ENCODE results near the gene CCDC88A.
A peak's percentile ranks its signal among the peaks of the same experiment; 100 is the strongest.

The CCDC88A gene

DNA sequence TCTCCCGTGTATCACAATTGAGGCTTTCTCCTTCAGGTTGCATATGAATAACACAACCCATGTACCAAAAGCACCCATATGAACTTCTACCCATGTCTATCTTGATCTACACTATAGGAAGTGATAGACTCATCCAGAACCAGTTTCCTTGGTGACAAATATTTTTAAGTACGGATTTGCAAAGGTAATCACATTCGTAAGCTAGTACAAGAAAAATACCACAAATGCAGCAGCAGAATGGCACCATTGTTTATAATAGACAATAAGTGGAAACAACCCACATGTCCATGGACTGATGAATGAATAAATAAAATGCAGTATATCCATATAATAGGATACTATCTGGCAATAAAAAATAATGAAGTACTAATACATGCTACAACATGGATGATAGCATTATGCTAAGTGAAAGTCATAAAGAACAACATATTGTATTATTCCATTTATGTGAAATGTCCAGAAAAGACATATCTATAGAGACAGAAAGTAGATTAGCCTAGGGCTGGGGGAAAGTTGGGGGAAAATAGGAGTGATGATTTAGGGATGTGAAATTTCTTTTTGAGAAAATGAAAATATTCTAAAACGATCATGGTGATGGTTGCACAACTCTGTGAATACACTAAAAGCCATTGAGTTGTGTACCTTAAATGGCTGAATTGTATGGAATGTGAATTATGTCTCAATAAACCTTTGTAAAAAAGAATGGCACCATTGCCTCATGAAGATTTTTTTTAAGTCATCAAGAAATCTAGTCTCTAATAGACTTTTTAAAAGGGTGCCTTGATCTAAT, 3.4 kb upstream of the CCDC88A start:
- DNase-seq (ENCODE audit: low read depth): no peak

DNA sequence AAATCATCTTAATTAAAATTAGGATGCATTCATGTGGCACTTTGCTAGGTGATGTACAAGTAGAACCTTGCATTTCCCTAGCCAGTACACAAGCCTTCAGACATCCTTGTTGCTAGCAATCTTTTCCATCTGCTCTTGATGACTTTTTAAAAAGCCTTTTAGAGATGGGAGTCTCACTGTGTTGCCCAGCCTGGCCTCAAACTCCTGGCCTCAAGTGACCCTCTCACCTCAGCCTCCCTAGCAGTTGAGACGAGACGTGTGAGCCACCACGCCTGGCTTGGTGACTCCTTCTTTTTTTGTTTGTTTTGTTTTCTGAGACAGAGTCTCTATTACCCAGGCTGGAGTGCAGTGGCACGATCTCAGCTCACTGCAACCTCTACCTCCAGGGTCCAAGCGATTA, 1.7 kb upstream of the CCDC88A start:
- no peak for DNase-seq (ENCODE audit: low read depth)

DNA sequence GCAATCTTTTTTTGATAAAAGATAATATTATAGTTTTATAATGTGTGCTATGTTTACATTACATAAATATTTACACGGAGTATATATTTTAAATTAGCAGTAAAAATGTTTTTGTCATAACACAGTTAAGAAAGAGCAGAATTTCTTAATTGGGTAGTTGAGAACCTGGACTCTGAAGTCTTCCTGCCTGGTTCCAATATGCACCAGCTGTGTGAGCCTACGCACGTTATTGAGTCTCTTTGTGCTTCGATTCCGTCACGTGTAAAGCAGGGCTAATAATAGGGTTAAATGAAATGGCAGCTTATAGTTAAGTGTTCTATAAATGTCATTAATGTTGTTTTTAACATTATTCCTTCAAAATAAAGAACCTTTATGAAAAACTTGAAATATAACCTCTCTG, 1.2 kb upstream of the CCDC88A start:
- no peak for DNase-seq (ENCODE audit: low read depth)

DNA sequence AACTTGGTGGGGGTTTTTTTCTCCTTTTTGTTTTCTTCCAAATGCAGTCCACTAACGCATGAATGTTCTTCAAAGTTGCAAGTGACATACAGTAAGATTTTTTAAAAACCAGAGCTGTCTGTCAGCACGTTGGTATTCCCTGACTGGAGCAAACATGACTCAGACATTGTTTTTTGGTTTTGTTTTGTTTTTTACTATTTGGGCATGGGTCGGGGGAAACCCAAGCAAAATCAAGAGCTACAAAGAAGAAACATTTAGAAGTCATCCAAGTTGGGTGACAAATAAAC, 726 bp upstream of the CCDC88A start:
- DNase-seq (ENCODE audit: low read depth): no peak

DNA sequence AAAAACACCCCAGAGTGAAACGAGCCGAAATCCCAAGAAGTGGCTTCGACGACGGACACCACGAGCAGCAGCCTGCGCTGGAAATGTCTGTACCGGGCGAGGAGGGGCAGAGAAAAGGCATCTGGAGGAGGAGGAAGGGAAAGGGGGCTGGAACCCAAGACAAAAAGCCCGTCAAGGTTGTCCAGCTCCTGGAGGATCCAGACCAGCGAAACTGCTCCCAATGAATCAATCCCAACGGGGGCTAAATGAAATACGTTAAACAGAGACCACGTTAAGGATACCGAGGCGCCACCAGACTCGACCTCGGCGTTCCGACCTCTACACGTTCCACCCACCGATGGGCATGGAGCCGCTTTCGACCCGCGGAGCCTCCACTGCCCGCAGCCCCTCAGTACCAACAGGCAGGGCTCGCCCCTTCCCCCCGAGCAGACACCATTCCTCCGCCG, 400 bp downstream of the CCDC88A start:
- no peak for DNase-seq (ENCODE audit: low read depth)

DNA sequence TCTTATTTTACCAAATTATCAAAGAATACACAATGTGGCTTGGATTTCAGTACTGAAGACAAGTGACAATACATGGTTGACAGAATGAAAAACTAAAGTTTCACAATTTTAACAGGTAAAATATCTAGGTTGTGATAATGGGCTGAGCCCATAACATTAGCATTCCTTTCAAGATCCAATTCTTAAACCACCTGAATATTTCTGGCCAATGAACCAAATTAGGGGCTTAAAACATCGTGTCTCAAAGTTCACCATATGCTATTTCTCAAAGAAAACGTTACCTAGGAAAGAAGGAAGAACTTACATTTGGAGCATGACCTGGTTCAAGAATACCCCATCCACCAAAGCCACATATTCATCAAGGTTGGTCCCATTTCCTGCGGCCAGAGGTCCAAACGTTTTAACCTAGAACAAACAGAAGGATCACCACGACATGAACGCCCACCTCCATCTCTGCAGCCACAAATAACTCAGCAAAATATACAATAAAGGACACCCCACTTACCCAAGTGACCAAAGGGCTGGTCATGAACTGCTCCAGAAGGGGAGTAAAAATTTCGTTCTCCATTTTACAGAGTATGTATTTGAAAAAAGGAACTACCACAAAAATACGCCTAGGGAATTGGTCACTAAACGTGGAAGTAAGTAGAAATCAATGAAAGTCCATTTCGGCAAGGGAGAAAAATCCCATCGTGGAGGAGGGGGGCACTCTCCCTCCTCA, 984 bp downstream of the CCDC88A start:
- DNase-seq (ENCODE audit: low read depth): no peak

DNA sequence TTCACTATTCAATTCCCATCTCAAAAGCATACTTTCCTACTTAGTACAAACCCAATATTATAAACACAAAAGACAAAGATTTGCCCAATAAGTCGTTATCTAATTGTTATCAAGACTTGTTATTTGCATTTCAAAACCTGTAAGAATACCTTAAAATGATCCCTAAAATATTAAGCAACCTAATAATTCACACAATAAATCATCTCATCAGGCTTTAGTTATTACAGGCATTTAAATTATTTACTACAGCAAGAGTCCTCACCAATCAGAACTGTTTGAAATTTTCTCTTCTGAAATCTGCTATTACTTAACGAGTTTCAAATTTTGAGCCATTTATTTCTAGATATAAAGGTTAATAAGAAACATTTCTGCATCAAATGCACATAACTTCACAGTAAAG, 1.6 kb downstream of the CCDC88A start:
- no peak for DNase-seq (ENCODE audit: low read depth)

DNA sequence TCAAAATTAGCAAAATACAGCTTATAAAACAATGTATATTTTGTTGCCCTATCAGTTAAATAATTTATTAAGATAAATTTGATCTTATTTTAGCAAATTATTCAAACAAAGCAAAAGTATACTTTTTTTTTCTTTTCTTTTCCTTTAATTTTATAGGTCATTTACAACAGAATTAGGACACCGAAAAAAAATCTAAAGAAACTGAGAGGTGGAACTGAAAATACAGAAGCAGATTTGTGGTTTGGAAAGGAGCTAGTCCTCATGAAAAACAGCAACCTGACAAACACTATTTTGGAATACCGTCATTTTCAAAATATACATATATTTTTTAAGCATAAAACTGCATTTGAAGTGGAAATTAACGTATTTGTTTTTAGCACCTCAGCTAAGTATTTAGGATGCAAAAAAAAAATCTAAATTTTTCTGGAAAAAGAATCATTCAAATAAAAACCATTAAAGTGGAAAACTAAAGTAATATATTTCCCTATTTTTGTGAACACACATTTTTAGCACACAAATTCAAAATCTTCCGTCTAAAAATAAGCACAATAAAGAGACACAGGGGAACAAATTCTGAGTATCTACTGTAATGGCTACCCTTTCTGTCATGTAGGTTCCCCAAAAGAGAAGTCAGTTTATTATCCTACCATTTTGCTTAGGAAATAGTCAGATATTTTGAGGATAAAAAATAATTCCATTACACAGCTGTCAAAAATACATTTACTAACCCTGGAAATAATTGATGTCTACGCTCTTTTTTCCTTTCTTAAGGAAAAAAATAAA, 2.7 kb downstream of the CCDC88A start:
- no peak for DNase-seq (ENCODE audit: low read depth)

DNA sequence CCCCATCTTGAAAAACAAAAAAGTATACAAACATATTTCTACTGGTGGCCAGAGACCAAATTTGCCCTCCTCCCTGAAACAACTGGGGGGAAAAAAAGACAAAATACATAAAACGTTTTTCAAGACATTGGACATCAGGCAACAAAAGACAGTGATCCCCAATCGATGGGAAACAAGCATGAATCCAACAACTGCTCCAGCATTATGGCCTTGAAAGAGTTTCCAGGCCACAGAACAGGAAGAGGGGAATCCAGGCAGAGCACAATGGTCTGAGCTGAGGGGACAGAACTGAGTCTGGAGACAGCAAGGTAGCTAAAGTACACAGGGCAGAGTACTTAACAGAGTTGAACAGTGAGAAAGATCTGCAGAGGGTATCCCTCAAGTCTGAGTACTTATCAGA, 4.4 kb downstream of the CCDC88A start:
- DNase-seq (ENCODE audit: low read depth): no peak

DNA sequence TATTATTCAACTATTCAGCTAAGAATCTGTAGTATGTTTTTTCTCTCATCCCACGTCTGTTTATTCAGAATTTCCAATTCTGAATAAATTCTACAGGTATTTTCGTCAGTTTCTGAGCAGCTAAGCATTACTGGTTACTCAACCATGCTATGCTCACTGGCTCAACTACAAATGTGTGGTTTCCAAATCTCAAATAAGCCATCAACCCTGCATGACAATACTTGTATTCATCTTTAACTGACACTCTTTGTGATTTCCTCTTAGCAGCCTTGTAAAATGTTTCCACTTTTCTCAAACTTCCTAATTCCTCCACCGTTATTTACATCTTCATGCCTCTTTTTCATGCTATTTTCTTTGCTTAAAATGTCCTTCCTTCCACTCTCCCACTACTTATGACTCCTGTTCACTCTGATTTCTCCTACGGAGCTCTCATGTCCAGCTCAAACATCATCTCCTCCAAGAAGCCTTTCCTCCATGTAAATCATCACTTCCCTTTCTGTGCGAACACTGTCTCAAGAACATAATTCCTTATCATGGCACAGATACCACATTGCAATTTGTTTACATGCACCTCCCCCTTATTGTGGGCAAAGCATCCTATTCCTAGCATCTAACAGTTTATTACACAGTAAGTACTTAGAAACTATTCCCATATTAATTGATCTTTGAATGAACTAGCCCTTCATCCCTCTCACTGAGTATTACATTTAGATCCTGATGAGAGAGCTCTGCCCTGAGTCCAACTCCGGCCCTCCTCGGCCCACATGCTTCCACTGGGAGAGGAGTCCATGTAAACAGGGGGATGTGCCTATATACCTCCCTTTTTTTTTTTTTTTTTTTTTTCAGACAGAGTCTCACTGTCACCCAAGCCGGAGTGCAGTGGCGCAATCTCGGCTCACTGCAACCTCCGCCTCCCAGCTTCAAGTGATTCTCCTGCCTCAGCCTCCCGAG, 10.5 kb downstream of the CCDC88A start:
- peak; percentile 68 for DNase-seq (ENCODE audit: low read depth)

DNA sequence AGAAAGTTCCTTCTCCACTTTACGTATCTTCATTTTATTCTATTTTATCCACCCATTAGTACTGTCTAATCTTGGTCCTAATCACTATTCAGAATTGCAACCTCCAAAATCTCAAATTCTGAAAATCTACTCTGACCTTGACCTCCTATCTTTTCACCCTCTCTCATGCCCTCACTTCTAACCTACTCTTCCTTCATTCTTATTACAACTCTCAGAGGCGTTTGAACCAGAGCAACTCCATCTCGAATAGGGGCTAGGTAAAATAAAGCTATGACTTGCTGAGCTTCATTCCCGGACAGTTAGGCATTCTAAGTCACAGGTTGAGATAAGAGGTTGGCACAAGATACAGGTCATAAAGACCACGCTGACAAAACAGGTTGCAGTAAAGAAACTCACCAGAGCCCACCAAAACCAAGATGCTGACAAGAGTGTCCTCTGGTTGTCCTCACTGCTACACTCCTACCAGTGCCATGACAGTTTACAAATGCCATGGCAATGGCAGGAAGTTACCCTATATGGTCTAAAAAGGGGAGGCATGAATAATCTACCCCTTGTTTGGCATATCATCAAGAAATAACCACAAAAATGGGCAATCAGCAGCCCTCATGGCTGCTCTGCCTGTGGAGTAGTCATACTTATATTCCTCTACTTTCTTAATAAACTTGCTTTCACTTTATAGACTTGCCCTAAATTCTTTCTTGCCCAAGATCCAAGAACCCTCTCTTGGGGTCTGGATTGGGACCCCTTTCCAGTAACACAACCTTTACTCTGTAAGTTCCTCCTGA, 11.4 kb downstream of the CCDC88A start:
- no peak for DNase-seq (ENCODE audit: low read depth)

DNA sequence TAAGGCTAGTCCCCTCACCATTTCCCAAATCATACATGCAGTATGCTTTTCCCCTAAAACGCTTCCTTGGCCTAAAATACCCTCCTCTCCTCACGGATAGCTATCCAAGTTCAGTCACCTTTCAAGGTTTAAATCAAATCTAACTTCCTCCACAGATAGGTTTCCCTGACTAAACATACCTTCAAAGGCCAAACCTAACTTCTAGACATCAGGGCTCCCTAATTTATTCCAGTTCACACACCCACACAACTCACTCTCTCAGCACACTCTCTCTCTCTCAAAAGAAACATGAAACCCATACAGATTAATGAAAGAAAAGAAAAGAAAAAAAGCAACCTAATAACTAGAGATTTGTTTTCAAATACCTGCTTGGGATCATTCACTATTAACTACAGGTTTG, 14.5 kb downstream of the CCDC88A start:
- DNase-seq (ENCODE audit: low read depth): no peak

DNA sequence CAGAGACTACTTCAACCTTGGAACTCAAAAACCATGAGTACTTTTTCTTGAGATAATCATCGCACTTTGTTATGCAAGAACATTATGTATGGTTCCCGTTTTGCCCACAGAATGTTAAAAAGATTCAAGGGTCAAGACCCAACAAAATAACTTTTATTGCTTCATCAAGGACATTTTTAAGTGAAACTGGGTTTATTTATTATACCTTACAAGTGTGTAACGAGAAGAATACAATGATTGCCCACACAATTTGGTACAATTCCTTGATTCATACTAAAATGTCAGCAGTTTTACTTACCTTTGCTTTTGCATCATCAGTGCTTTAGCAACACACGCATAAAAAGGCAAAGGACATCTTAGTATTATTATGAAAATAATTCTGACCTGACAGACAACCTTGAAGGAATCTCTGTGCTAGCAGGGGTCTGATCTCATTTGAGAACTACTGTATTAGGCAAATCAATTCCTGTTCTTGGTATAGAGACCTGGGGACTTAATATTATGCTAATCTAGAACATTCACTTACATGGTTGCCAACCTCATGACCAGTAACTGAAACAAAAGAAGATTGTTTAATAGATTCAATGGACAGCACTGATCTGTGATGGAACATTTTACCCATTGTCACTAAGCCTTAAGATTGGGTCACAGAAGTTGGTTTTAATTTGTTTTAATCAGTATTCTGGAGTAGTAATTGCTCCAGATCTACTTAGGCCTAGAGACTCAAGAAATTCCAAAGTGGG, 16.2 kb downstream of the CCDC88A start:
- DNase-seq (ENCODE audit: low read depth): no peak

DNA sequence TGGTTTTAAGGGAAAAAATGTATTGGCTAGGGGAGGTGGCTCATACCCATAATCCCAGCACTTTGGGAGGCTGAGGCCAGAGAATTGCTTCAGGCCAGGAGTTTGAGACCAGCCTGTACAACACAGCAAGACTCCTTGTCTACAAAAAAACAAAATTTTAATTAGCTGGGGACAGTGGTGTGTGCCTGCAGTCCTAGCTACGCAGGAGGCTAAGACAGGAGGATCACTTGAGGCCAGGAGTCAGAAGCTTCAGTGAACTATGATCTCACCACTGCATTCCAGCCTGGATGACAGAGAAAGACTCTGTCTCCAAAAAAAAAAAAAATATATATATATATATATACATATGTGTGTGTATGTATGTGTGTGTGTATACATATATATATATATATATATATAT, 18.5 kb downstream of the CCDC88A start:
- DNase-seq (ENCODE audit: low read depth): no peak

DNA sequence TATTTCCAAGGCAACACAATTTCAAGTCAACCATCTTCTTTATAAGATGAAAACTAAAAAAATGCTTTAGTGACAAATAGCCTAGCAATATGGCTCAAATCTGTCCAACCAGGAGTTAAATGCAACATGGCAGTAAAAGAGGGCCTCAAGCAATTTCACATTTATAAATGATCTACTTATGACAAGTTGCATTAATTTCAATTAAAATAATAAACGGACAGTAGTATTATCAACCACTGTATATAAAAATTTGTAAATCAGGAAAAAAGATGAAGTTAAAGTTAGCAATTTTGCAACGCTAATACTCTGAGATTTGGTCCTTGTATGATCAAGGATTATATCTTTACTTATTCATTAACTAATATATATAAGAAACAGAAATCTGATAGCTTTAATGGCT, 19.3 kb downstream of the CCDC88A start:
- no peak for DNase-seq (ENCODE audit: low read depth)

DNA sequence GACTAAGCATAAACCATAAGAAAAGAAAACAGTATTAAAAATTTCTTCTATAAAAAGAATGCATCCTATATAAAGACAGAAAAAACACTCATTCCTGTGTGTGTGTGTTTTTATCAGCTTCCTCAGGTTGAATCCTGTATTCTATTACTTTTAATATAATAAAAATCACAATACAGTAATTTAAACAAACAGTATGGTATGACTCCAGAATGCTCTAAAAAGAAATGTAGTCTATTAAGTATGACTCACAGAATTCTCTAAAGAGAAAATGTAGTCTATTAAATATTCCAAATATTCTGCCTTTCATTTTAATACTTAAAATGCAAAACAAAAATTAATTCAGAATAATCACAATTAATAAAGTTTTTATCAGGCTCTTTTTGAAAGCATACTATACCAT, 19.8 kb downstream of the CCDC88A start:
- DNase-seq (ENCODE audit: low read depth): no peak

DNA sequence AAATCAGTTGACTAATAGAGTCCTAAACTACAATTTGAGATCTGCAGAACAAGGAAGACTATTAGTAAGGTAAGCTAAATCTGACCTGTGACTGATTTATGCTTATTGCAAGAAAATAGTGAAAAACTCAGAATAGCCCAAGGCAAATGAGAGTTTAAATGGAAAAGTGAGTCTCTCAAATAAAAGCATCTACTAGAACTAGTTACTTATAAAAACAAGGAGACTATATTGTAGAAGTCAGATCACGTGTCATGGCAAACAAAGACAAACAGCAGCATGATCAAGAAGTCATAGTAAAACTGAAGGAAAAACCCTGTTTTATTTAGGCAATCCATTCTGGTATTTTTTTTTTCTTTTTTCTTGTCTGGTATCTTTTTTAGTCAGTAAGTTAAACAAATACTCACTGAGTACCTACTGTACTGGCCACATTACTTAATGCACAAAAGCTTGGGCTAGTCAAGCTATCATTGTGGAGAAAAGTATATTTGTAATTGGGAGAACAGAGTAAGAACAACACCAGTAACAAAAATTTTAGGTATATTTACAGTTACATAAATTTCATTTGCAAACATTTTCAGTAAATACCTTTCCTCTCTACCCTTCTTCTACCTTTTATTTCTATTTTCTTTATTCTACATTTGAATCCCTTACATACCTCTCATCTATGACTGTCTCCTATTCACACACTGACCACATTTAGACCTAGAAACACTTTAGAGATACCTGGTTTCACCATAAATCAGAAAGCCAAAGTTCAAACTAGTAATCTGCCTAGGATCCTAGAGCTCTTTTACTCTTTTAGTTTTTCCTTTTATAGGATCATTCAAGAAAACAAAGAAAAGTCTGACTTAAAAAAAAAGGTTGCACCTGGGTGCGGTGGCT, 23.7 kb downstream of the CCDC88A start:
- DNase-seq (ENCODE audit: low read depth): no peak

DNA sequence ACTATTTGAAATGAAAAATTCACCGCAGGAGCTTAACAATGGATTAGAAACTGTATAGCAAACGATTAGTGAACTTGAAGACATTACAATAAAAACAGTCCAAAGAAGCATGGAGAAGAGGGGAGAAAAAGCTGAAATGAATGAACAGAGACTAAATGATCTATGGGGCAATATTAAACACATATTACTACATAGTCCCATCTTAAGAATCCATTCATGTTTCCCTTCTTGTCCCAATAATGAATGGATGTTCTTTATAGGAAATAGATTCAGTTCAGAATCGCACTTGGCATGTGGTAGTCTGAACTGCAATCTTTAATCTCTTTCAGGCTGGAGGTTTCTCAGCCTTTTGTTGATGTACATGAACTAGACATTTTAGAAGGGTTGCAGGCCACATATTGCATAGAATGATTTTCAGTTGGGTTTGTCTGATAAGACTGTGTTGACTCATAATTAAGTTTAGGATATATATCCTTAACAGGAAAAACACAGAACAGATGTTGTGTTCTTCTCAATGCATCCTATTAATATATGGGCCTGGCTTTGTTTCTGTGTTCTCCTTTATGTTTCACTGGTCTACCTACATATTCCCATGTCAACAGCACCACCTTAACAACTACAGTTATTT, 27.9 kb downstream of the CCDC88A start:
- DNase-seq (ENCODE audit: low read depth): no peak

DNA sequence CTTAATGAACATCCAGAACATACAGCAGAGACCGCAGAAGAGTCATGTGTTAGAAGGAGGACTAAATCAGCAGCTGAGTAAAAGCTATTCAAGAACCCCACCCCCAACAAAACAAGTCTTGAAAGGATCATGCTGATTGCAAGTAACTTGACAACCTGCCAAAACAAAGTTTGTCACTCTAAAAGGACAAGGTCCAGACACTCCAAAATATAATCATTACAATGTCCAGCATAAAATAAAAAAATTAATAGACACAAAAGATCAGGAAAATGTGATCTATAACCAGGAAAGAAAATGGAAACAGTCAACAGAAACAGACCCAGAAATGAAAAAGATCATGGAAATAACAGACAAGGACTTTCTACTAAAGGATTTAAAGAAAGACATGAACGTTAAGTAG, 28.5 kb downstream of the CCDC88A start:
- no peak for DNase-seq (ENCODE audit: low read depth)

Measured in CMK (cell line).